GM19238 (cell line): Measurements from ENCODE around the gene CDKAL1.

Source experiments
- DNase-seq: peaks from one replicate; pipeline ENCODE4 v3.0.0; 2011; ENCODE audit warnings: low spot score; ENCODE audit not compliant: insufficient read length

Gene CDKAL1

DNA sequence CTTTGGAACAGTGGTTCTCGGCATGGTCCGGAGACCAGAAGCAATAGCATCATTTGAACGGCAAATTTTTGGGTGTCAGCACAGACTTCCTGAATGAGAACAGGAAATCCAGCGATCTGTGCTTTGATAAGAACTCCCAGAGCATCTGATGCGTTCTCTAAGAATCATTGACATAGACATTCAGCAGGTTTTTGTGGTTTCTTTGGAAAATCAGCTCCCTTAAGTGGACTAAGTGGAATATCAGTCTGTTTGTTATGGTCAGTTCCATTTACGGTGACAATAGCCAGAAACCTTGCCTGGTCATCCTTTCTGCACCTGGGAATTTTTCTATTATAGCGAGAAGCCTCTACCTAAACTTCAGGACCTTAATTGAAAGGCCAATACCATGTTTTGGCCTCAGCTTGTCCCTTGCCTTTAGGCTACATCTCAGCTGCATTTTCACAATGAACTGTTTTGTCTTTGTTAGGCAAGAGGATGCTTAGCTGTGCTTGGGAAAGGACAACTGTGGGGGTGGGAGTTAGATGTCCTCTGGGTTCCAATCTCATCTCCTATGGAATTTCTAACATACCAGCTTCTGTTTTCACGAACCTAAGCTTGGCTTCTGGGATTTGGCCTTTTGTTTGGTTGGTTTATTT is 299.7 kb downstream of the CDKAL1 start:
- no peak for DNase-seq

DNA sequence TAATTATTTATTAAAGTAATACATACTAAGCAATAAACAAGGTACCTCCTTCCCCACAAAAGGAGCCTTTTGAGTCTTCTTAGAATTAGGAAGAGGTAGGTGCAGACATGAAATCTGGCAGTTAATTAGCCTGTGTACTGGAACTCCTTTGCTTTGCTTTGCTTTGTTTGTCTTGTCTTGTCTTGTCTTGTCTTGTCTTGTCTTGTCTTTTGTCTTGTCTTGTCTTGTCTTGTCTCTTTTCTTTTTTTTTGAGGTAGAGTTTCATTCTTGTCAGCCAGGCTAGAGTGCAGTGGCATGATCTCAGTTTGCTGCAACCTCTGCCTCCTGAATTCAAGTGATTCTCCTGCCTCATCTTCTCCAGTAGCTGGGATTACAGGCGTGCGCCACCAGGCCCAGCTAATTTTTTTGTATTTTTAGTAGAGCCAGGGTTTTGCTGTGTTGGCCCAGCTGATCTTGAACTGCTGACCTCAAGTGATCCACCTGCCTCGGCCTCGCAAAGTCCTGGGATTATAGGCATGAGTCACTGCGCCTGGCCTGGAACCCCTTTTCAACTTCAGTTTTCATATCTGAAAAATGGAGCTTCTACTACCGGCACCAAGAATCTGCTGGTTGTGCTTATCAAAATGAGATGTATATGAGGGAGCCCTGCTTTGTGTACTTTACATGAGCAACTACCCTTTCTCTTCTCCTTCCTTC is 301.2 kb downstream of the CDKAL1 start:
- DNase-seq = no peak

DNA sequence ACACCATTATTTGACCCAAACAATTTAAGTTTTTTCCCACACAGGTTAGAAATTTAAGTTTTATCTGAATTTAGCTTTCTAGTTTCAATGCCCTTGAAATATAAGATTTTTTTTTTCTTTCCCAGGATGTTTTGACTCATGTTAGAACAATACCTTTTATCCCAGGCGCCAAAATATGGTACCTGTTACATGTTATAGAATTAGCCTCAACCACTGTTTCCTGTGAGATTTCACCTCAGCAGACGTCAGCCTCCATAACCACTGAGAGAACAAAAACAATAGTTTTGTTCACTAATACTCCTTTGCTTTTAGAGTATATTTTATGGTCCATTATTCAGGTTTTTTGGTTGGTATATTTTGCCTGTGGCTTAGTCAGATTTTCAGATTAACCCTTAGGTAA is 302.9 kb downstream of the CDKAL1 start:
- no peak for DNase-seq

DNA sequence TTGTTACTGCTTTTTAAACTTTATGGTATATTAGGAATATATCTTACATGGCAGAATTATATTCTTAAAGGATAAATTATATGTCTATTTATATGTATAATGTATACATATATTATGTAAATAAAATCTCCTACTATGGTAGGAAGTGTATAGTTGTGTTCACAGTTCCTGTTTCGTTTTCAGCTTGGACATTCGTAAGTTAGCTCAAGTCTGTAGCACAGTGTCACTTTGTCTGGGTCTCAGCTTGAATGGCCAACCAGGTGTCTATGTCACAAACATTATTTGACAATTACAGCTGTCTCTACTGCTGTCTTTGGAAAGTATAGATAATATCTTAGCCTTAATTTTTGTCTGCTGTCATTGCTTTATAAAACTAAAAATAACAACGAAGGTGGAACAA is 303.9 kb downstream of the CDKAL1 start:
- DNase-seq = no peak

DNA sequence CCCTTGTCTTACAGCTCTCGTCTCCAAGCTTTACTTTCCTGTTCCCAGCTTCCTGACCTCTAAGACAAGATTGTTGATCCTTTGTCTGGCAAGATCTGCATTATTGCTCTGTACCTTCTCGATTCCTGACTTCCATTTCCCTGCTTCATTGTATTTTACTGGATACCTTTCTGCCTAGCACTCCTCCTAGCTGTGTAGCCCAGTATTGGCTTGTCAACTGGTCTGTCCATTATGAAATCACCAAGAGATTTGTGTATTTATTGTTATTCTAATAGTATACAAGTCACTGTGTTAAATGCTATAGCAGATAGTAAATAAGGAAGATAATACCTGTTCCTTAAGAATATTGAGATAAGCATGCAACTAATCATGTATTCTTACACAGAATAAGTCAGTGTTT is 305.4 kb downstream of the CDKAL1 start:
- DNase-seq = no peak

DNA sequence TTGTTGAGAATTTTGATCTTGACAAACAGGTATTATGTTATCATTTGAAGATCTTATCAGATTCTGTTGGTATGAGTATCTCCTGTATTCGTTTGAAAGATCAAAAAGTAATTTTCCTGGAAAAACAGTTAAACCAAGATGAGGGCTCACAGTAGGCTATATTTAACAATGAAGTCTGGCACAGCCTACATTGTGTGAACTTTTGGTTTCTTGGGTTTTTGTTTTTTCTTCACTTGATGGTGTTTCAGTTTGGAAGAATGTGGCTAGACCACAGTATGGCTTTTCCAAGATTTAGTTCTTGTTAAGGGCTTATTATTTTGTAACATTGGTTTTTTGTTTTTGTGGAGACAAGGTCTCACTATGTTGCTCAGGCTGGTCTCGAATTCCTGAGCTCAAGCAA is 306.4 kb downstream of the CDKAL1 start:
- DNase-seq = no peak

DNA sequence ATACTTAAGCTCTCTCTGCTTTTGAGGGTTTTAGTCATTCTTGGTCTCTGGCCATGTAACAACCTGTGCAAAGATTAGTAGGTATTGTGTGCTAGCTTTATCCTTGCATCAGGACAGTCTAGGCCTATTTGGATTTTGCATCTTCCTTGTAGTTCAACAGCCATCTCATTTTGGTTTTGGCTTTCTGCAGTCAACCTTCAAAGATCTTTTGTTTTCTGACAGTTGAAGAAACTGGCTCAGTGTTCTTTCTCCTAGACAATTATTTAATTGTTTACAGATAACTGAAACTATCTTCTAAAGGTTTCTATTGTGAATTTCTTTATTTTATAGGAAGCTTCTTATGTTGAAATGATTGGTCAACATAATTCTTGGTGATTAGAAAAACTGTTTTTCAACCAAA is 307.5 kb downstream of the CDKAL1 start:
- DNase-seq = no peak

DNA sequence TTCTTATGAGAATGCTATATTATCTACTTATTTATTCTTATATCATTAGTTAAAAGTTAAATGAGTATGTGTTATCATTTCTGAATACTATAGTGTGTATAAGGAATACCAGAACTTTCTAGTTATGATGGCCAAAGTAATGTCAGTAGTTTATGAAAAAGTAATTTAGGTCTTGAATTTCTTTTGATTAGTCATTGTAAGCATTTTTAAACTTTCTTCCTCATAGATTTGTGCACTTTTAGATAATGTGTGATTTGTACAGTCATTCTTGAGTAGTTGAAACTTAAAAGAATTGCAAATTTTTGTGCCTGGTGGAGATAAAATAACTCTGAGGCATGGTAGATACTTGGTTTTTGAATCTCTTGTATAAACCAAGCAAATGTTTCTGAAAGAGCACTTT is 311.3 kb downstream of the CDKAL1 start:
- no peak for DNase-seq

DNA sequence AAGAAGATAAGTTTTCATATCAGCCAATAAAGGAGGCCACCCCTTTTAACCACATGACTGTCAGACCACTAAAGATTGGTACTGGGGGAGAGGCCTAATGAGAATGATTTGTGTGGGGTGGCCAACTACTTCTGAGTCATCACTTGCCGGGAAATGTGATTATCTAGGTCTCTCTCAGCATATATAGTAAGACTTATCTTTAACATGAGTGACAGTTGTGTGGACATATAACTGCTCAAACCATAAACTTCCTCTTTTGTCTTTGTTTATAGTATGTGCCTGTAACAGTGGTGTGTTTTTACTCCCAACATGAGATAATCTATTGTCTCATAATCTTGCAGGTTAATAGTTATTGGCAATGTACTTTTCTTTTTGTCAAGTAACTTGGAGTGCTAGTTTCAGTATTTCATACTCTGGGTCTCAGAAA is 312.4 kb downstream of the CDKAL1 start:
- no peak for DNase-seq

DNA sequence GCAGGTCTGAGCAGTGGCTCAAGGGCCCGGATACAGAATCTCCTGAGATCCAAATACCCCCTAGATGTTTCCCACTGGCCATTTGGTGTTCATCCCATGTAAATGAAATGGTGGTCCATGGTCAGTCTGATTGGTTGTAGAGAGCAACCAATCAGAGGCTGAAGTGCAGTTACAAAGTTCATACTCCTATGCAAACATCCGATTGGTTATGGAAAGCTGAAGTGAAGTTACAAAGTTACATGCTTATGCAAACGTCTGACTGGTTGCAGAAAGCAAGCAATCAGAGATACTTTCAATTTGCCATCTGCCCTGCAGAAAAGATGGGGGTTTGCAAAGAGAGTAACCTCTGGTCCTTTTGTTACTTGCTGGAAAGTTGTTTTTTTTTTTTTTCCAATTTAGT is 313.6 kb downstream of the CDKAL1 start:
- DNase-seq = no peak

DNA sequence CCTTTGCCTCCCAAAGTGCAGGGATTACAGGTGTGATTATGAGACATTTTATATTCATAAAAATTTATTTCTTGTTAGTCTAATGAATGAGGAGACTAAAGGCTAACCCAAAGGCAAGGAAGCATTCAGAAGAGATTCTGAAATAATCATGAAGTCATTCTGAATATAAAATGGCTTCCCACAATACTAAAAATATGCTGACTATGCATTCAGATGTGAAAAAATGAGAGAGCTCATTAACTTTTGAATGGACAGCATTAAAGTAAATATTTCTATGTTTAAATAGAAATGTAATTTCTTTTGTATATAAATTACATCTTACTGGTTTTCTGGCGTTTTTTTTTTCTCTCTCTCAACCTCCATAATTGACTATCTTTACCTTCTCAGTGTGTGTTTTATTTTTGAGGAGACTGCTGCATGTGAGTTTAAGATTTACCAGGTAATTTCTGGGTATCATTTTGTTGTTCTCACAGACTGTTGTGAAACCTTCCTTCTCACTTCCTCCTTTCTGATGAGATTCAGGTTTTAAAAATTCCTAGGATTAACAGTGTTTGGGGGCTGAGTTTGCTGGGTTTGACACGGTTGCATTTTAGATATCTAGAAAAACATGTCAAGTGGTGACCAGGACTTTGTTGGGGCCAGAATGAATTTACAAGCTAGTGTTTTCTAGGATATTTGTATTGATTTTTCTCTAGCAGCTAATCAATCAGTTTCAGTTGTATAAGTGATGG is 316.6 kb downstream of the CDKAL1 start:
- DNase-seq = no peak

DNA sequence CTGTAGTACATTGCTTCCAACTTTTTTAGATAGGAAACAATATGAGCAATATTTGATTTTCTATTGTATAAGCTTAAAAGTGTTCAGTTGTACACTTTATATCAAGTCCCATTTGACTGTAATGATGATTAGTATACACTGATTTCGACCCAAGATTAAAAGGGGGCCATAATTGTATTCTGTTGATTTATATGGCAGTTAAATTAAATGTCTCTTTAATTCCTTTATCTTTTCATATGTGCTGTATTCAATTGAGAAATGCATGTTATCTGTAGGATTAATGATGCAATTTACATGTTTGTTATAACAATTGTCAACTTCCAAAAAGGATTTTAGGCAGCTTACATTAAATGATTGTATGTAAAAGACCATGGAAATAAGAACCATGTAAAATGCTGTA is 317.5 kb downstream of the CDKAL1 start:
- no peak for DNase-seq

DNA sequence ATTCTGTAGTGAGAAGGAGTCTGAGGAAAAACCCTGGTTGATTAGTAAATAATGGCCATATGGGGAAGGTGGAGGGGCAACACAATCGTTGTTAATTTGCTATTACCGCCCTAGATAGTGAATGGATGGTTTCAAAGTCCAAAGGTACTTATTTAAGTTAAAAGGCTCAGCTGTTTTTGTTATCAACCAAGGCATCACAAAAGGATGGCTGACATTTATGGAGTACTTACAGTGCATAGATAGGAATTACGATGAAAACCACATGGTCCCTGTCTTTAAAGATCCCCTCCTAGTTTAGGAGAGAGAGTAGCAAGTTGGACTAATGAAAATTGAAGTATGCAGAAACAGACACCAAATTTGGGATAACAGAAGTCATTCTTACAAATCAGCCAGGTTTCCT is 319.6 kb downstream of the CDKAL1 start:
- DNase-seq = no peak

DNA sequence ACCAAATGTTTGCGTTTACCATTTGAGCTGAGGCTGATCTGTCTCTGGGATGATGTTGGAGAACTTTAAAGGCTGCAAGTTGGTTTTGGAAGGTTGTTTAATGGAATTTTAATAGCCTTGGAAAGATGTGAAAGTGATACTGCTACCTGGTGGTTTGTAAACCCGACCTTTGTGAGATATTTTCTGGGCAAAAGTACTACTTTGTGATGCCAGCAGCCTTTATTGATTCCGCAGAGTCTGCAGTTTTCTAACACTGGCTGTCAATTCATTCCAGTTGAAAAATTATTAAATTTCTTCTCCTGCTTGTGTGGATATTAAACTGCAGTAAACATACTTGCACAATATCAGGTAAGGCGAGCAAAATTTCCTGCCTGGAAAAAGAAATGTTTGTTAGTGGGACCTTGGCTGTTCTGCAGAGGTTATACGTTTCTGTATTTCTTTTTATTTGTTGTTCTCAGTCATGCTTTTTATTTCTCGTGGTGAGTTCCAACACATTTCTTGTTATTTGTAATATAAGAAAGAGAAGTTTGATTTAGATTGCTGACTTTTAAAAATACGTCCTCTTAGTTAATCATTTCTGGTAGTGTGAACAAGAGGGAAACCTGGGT is 322.5 kb downstream of the CDKAL1 start:
- DNase-seq = no peak

DNA sequence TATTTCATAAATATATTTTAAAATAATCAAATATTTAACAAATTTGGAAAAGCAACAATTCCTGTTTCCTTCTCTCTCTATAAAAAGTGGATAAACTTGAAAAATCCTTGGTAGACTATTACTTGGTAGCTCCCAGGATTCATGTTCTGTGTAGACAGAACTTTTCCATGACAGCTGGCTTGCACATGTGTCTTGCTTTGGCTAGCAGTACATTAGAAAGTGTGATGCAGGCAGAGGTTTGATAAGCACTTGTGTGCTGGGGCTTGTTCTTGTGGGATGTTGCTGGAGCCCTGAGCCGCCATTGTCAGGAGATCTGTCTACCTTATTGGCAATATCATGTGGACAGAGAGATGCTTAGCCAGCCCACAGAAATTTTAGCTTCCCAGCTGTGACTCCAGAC is 327.2 kb downstream of the CDKAL1 start:
- DNase-seq = no peak

DNA sequence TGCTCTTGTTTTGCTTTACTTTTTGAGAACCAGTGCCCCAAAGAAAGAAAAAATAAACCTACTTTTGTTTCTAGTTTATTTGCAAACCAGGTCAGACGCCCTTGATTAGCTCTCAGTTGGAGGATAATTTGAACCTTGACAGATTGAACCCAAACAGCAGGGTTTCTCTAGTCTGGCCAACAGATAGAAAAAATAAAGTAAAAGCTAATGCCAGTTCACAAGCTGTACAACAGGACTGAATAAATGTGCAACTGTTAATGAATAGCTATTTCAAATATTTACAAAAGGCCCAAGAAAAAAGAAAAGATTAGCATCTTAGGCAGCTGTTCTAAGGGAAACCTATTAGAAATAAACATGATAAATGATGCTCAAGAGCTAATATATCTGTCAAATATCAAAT is 331.8 kb downstream of the CDKAL1 start:
- DNase-seq = no peak

DNA sequence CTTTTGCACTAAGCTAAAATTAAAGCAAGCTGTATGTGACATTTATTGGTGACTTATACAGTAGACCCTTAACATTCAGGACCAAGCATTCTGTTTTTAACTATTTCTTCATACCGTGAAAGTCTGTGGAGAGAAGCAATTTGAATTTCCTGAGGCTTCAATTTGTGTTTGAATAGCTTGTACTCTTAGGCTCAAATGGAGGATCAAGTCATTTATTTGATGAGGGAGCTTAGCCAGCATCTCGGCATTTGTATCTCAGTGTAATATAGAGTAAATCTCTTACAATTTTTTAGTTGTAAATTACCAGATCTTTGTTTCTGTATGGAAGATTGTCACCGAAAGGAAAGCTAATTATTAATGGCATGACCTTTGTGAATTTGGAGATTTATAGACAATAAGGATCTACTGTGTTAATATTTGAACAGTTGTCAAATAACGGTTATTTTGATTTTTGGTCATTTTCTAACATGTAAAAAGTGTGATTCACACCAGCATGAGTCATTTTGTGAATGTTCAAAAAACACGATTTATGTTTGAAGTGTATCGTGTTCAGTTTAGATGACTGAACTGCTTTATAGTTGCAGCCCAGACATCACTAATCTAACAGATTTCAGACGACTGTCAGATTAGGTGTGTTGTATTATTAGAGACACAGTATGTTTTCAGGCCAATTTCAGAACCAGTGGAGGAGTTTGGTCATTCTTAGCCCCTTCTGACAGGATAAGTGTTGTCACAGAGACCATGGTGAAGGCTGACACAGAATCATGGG is 332.9 kb downstream of the CDKAL1 start:
- no peak for DNase-seq

DNA sequence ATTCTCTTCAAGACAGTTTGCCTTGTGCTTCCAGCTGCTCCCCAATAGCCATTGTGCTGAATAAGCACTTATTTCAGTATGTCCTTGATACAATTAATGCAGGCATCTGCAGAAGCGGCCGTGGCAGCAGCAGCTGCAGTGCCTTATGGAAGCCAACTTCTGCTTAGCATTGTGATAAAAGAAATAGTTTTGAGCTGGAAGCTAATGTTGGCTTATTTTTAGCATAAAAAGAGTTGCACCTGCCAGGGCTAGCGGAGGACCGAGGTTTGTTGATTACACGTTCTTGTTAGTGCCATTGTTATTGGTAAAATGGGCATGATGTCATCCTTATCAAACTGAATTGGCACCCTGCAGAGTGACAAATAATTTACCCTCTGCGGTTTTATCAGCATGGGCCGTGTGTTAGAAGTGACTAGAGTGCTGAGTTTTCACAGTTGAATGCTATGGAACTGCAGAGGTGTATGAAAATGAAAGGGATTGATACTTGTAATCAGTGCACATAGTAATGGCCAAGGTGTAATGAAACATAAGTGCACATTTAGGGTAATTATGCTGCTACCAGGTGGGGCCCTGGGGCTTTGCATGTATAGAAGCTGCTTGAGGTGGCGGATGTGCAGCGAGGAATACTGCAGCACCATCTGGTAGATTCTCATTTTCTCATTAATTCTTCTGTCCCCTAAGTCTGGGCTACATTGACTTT is 334.3 kb downstream of the CDKAL1 start:
- DNase-seq = no peak

DNA sequence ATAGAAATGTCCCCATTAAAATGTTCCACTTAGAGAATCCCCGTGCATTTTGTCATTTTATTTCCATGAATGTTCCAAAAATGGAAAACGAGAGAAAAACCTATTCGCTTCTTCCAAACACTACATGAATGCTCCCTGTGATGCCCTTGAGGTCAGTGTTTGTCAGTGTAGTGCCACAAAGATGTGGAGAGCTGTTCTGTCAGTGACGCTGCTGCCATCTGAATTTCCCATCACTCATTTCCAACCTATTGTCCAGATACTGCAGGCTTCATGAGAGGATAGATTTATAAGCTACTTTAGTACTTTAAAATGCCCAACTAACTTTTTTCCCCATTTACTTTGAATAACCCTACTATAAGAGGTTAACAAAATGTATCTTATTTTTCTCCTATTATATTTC is 335.8 kb downstream of the CDKAL1 start:
- no peak for DNase-seq

DNA sequence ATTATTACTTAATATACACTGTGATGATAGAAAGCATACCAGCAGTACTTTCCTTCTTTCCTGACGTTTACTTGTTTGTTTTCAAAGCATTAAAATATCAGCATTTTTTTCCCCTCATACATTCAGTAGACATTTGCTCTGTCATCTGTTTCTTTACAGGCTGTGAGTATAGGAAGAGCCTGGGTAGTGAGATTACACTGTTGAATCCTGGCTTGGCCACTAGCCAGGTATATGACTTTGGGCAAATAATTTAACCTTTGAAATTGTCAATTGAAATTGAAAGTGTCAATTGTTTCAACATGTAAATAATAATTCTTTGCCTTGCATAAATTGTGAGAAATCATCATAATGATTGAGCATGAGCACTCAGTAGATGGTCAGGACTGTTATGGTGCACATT is 336.2 kb downstream of the CDKAL1 start:
- no peak for DNase-seq
